Aorta (tissue), 5 donors: ENCODE measurements around the gene RAG1. TPM values are rescaled to one million over a fixed set of nuclear protein-coding genes. Genes with fewer than 3 reads are reported as not detected.
A peak's percentile ranks its signal among the peaks of the same experiment; 100 is the strongest.

Experiments used
- ATAC-seq: fragments of 200-7000 bp; cut with Tn5 transposase; one replicate; pipeline ENCODE4 v1.9.1; 2022; ENCODE audit warnings: moderate library complexity; ENCODE audit not compliant: low FRiP score
- DNase-seq, 2 donors: peaks; one replicate each; pipeline ENCODE4 v3.0.0-alpha.2; 2020
- H3K27ac ChIP-seq, 2 donors: one replicate each; pipeline ENCODE4 v1.5.1; 2013; ENCODE audit warnings: low read length in 2 of 2, mild to moderate bottlenecking in 2 of 2, moderate library complexity in 2 of 2, control low read depth in 1 of 2, inconsistent platforms in 1 of 2, low read depth in 1 of 2
- H3K27me3 ChIP-seq, 2 donors: one replicate each; pipeline ENCODE4 v1.6.1; 2013; ENCODE audit warnings: control low read depth in 1 of 2, low read length in 1 of 2, mild to moderate bottlenecking in 1 of 2, moderate library complexity in 1 of 2; ENCODE audit not compliant: insufficient read depth in 2 of 2, control insufficient read depth in 1 of 2
- H3K36me3 ChIP-seq, 2 donors: one replicate each; pipeline ENCODE4 v1.6.1; 2013; ENCODE audit warnings: control low read depth in 1 of 2, low read length in 1 of 2, mild to moderate bottlenecking in 1 of 2; ENCODE audit not compliant: insufficient read depth in 2 of 2, control insufficient read depth in 1 of 2
- H3K4me1 ChIP-seq, 2 donors: one replicate each; pipeline ENCODE4 v1.6.1; 2013; ENCODE audit warnings: low read length in 2 of 2, control low read depth in 1 of 2, mild to moderate bottlenecking in 1 of 2, moderate library complexity in 1 of 2; ENCODE audit not compliant: insufficient read depth in 2 of 2, control insufficient read depth in 1 of 2
- H3K4me3 ChIP-seq, 2 donors: one replicate each; pipeline ENCODE4 v1.5.1; 2013; ENCODE audit warnings: low read length in 2 of 2, control low read depth in 1 of 2, mild to moderate bottlenecking in 1 of 2
- H3K9me3 ChIP-seq: one replicate; pipeline ENCODE4 v1.6.1; 2013; ENCODE audit warnings: mild to moderate bottlenecking, low read length; ENCODE audit not compliant: control insufficient read depth
- WGBS, 2 donors: extraction: QIAGEN DNeasy Blood & Tissue Kit; methylation state at CpG; one replicate each; pipeline ENCODE4 v1.1.7; 2013; 5-methylcytosine and 5-hydroxymethylcytosine counted together
- intact Hi-C, 2 donors: fragments of 100-400 bp; cut with DNase I; formaldehyde crosslinking; loops; one replicate each; pipeline versions ENCODE4 v1.14.2 to v1.15.0; 2022
- polyA plus RNA-seq, 2 donors: library from polyadenylated mRNA; stranded (reverse); fragments of 200-250 nt; gene quantifications; one replicate each; pipeline ENCODE4 v1.2.3, GENCODE V29; 2013
- total RNA-seq, 2 donors: library from RNA; stranded (reverse); fragmentation: NEBNext Ultra II Directional; extraction: Animal tissue kit (Norgen Biotek cat#: 25700); gene quantifications; one replicate each; pipeline ENCODE4 v1.2.1, GENCODE V29; 2021
- donor health status: healthy with polysubstance abuse.
- donor health status: Bipolar disorder and iron deficiency.
- donor health status: DM: no; HTN: no; CAD: no.
- donor health status: DM: no; HTN: no; CAD: no.
- donor health status: DM: yes; HTN: yes; CAD: no.

RAG1 gene
- total and polyA plus RNA-seq, 4 donors = 0.05 to 0.96 (median 0.51) TPM

DNA sequence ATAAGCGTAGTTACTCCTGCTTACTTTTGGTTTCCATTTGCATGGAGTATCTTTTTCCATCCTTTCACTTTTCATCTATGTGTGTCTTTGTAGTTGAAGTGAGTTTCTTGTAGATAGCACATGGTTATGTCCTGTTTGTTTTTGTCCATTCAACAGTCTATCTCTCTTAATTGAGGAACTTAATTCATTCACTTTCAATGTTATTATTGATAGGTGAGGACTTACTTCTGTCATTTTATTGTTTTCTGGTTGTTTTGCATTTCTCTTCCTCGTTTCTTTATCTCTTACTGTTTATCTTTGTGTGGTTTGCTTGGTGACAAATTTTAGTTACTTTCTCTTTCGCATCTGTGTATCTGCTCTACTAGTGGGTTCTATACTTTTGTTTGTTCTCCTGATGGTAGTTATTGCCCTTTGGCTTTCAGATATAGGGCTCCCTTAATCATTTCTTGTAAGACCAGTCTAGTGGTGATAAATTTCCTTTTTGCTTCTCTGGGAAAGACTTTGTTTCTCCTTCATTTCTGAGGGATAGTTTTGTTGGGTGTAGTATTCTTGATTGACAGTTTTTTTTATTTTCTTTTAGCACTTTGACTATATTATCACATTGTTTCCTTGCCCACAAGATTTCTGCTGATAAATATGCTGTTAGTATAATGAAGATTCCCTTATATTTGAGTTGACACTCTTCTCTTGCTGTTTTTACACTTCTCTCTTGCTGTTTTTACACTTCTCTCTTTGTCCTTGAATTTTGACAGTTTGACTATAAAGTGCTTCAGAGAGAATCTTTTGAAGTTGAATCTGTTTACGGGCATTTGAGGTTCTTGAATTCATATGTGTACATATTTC, 9.0 kb upstream of the RAG1 start:
- intact Hi-C loops = no loop called here
- DNase-seq (no peak), ATAC-seq (no peak)
- 81 to 82% methylated on average over 4 of the region's 4 CpGs for WGBS, 2 donors
- Histone ChIP-seq H3K4me1 (no peaks in the 10 kb centered on the region), H3K9me3 (peaks cover 3% of the 10 kb centered on the region), H3K36me3 (no peaks in the 10 kb centered on the region), H3K4me3 (no peak overlapping the region), H3K27me3 (no peaks in the 10 kb centered on the region), H3K27ac (no peak overlapping the region)

DNA sequence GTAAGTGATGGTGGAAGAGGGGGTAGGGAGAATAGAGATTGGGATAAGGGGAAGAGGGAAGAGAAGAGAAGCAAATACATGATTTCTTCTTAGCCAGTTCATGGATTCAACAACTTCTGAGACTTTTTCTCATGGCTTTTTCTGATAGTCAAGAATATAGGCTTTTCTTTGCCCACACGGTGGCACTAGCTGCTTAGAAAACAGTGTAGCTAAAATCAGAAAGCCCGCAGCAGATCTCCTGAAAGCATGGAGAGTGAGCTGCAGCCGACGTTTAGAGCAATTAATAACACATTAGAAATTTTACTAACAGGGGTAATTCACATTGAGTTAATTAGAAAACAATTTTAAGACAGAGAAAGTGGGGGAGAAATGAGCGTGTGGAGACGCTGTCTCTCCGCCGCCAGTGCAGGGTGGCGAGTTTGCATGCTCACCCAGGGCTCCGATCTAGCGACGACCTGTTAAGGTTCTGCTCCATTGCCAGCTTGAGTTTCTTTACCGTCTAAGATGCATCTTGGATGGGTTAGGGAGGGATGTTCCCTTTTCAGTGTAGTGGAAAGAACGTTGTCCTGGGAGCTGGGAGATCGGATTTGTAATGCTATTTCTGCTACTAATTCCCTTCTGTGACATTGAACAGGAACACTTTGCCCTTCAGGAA, 3.3 kb upstream of the RAG1 start:
- WGBS, 2 donors = 1 to 2% methylated on average over 15 of the region's 15 CpGs

DNA sequence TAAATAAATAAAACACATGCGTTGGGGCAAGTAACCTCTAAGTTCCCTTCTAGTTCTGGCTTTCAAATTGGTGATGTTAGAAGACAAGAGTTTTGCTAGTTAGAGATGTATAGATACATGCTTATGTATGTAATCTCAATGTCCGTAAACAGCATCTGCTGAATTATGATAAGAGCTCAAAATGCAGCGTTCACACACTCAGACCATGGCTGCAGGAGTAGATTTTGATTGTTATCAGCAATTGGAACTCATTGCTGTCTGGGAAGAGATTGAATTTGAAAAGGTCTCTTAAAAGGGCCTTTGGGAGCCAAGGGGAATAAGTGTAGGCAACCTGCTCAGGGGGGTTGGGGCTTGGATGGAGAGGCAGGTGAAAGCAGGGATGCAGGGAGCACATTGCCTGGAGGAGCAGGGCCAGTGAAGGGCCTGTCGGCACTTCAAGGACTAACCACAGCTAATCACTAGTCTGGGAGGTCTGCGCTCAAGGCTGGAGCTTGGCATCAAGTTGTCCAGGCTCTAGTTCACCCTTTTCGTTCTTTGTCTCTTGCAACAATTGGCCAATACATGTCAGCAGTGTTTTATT, 2.7 kb upstream of the RAG1 start:
- intact Hi-C loops = loop anchor here (2.0 to 10.0 kb wide), 4 partner anchors 58 to 182 kb away; no protein-coding TSS in a partner anchor
- peak overlapping the region in 1 of 2 donors; percentile 58 for H3K4me3 ChIP-seq
- no peaks in the 10 kb centered on the region for H3K9me3 ChIP-seq
- no peaks in the 10 kb centered on the region for H3K4me1 ChIP-seq
- no peak for DNase-seq
- H3K36me3 ChIP-seq = no peaks in the 10 kb centered on the region
- ATAC-seq = no peak
- no peaks in the 10 kb centered on the region for H3K27me3 ChIP-seq
- no peak overlapping the region for H3K27ac ChIP-seq
- WGBS, 2 donors = 67 to 68% methylated on average over 6 of the region's 6 CpGs

More for the DNA sequence above, 3.3 kb upstream of the RAG1 start:
- H3K4me1 ChIP-seq = no peaks in the 10 kb centered on the region
- peak in 1 of 2 donors; percentile 52 for DNase-seq
- H3K27me3 ChIP-seq = no peaks in the 10 kb centered on the region
- intact Hi-C loops = loop anchor here (1.0 to 10.0 kb wide), 5 partner anchors 58 to 182 kb away; no protein-coding TSS in a partner anchor
- peaks cover 3% of the 10 kb centered on the region for H3K9me3 ChIP-seq
- no peak overlapping the region for H3K27ac ChIP-seq
- peak; percentile 72 for ATAC-seq
- no peaks in the 10 kb centered on the region for H3K36me3 ChIP-seq
- H3K4me3 ChIP-seq = peak overlapping the region in 1 of 2 donors; percentile 58

DNA sequence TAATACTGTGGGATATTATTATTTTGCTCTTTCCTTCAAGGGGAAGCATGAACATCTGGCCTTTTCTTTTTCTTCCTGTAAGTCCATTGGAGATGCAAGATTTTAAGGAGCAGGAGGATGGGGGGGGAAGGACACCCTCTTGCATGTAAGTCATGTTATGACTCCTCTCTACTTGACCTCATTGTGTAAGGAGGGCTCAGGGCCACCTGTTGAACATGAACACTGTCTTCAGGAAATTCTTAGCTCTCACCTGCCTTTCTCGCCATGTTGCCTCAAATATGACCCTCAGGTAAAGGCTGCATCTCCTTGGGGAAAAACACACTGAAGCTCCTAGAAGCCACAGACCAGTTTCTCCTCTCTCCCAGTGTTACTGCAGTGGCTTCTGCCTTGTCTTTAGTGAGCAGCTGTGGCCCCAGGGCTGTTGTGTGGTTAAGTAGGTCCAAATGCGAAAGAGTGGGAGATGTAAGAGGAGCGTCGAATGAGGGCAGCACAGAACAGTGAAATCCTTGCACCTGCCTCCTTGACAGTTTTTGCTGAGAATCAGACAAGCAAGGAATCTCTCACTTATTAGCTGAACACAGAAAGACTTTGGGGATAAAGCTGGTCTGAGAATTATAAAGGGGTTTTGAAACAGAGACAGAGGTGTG, 1.3 kb upstream of the RAG1 start:
- DNase-seq (no peak), ATAC-seq (no peak)
- H3K27ac ChIP-seq = no peak overlapping the region
- no peaks in the 10 kb centered on the region for H3K9me3 ChIP-seq
- WGBS, 2 donors = 97 to 98% methylated on average over 4 of the region's 4 CpGs
- no peaks in the 10 kb centered on the region for H3K4me1 ChIP-seq
- intact Hi-C loops = loop anchor here in 1 of 2 donors (10.0 kb wide), 1 partner anchor 178 kb away; no protein-coding TSS in a partner anchor
- H3K36me3 ChIP-seq = no peaks in the 10 kb centered on the region
- no peaks in the 10 kb centered on the region for H3K27me3 ChIP-seq
- H3K4me3 ChIP-seq = no peak overlapping the region

DNA sequence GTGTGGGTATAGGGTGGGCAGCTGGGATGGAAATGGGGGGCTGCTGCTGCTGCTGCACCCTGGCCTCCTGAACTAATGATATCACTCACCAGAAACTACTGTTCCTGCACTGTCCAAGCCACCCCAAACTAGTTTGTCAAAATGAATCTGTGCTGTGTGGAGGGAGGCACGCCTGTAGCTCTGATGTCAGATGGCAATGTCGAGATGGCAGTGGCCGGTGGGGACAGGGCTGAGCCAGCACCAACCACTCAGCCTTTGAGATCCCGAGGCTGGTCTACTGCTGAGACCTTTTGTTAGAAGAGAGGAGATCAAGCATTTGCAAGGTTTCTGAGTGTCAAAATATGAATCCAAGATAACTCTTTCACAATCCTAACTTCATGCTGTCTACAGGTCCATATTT, 1.3 kb downstream of the RAG1 start:
- ATAC-seq (no peak), DNase-seq (no peak)
- intact Hi-C loops = loop anchor here in 1 of 2 donors (2.0 to 10.0 kb wide), 2 partner anchors 104 to 176 kb away; no protein-coding TSS in a partner anchor
- Histone ChIP-seq H3K27ac (no peak overlapping the region), H3K36me3 (no peaks in the 10 kb centered on the region), H3K4me1 (no peaks in the 10 kb centered on the region), H3K9me3 (no peaks in the 10 kb centered on the region), H3K4me3 (no peak overlapping the region), H3K27me3 (no peaks in the 10 kb centered on the region)
- 78 to 84% methylated on average over 4 of the region's 4 CpGs for WGBS, 2 donors

DNA sequence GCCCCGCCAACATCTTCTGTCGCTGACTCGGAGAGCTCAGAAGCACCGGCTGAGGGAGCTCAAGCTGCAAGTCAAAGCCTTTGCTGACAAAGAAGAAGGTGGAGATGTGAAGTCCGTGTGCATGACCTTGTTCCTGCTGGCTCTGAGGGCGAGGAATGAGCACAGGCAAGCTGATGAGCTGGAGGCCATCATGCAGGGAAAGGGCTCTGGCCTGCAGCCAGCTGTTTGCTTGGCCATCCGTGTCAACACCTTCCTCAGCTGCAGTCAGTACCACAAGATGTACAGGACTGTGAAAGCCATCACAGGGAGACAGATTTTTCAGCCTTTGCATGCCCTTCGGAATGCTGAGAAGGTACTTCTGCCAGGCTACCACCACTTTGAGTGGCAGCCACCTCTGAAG, 6.7 kb downstream of the RAG1 start:
- Histone ChIP-seq H3K27ac (no peak overlapping the region), H3K4me1 (no peaks in the 10 kb centered on the region), H3K27me3 (no peaks in the 10 kb centered on the region), H3K4me3 (no peak overlapping the region), H3K36me3 (no peaks in the 10 kb centered on the region), H3K9me3 (no peaks in the 10 kb centered on the region)
- 92 to 93% methylated on average over 8 of the region's 8 CpGs for WGBS, 2 donors
- intact Hi-C loops = no loop called here
- DNase-seq (no peak), ATAC-seq (no peak)

DNA sequence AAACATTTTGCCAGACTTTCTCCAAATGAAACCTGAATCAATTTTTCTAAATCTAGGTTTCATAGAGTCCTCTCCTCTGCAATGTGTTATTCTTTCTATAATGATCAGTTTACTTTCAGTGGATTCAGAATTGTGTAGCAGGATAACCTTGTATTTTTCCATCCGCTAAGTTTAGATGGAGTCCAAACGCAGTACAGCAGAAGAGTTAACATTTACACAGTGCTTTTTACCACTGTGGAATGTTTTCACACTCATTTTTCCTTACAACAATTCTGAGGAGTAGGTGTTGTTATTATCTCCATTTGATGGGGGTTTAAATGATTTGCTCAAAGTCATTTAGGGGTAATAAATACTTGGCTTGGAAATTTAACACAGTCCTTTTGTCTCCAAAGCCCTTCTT, 9.6 kb downstream of the RAG1 start:
- DNase-seq (no peak), ATAC-seq (no peak)
- H3K27ac ChIP-seq = peak overlapping the region in 1 of 2 donors; percentile 77
- H3K36me3 ChIP-seq = no peaks in the 10 kb centered on the region
- H3K27me3 ChIP-seq = no peaks in the 10 kb centered on the region
- WGBS, 2 donors = 3 to 15% methylated on average over 2 of the region's 2 CpGs
- H3K4me3 ChIP-seq = no peak overlapping the region
- H3K4me1 ChIP-seq = no peaks in the 10 kb centered on the region
- H3K9me3 ChIP-seq = no peaks in the 10 kb centered on the region
- intact Hi-C loops = no loop called here

DNA sequence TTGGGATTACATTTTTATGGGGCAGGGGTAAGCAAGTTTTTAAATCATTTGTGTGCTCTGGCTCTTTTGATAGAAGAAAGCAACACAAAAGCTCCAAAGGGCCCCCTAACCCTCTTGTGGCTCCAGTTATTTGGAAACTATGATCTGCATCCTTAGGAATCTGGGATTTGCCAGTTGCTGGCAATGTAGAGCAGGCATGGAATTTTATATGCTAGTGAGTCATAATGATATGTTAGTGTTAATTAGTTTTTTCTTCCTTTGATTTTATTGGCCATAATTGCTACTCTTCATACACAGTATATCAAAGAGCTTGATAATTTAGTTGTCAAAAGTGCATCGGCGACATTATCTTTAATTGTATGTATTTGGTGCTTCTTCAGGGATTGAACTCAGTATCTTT, 10.1 kb downstream of the RAG1 start:
- ATAC-seq = no peak

More for the DNA sequence above, 10.1 kb downstream of the RAG1 start:
- H3K27ac ChIP-seq = no peak overlapping the region
- H3K27me3 ChIP-seq = no peaks in the 10 kb centered on the region
- H3K4me1 ChIP-seq = no peaks in the 10 kb centered on the region
- DNase-seq = no peak
- H3K36me3 ChIP-seq = no peaks in the 10 kb centered on the region
- H3K4me3 ChIP-seq = no peak overlapping the region
- H3K9me3 ChIP-seq = no peaks in the 10 kb centered on the region
- intact Hi-C loops = no loop called here
- WGBS, 2 donors = 34% methylated on average over 2 of the region's 2 CpGs
